ENCODE measurements around the gene SLC25A12.
A peak's percentile ranks its signal among the peaks of the same experiment; 100 is the strongest.

Gene SLC25A12

GRCh38 chr2:171883275-171883893 lies 10.7 kb downstream of the SLC25A12 start:
- no peak for DNase-seq

- no peak for DNase-seq
Measured at GRCh38 chr2:171882089-171882769, 11.8 kb downstream of the SLC25A12 start.

- no peak for DNase-seq
Measured at GRCh38 chr2:171880774-171881173, 13.3 kb downstream of the SLC25A12 start.

GRCh38 chr2:171879865-171880264 lies 14.2 kb downstream of the SLC25A12 start:
- no peak for DNase-seq

- DNase-seq, result peak; percentile 24
Measured at GRCh38 chr2:171878481-171878993, 15.5 kb downstream of the SLC25A12 start.

- no peak for DNase-seq
Measured at GRCh38 chr2:171874963-171875362, 19.1 kb downstream of the SLC25A12 start.

- DNase-seq, result no peak
Measured at GRCh38 chr2:171874517-171874916, 19.5 kb downstream of the SLC25A12 start.

GRCh38 chr2:171864357-171864985 lies 29.6 kb downstream of the SLC25A12 start:
- DNase-seq, result no peak

GRCh38 chr2:171862501-171862900 lies 31.5 kb downstream of the SLC25A12 start:
- no peak for DNase-seq

GRCh38 chr2:171858397-171858958 lies 35.6 kb downstream of the SLC25A12 start:
- no peak for DNase-seq

GRCh38 chr2:171855401-171855800 lies 38.6 kb downstream of the SLC25A12 start:
- no peak for DNase-seq

GRCh38 chr2:171852366-171852888 lies 41.6 kb downstream of the SLC25A12 start:
- no peak for DNase-seq

GRCh38 chr2:171847627-171848026 lies 46.4 kb downstream of the SLC25A12 start:
- DNase-seq, result no peak

GRCh38 chr2:171846894-171847293 lies 47.1 kb downstream of the SLC25A12 start:
- no peak for DNase-seq

- no peak for DNase-seq
Measured at GRCh38 chr2:171841996-171842395, 52.0 kb downstream of the SLC25A12 start.

GRCh38 chr2:171837736-171838135 lies 56.3 kb downstream of the SLC25A12 start:
- no peak for DNase-seq

GRCh38 chr2:171836146-171836910 lies 57.7 kb downstream of the SLC25A12 start:
- no peak for DNase-seq

- no peak for DNase-seq
Measured at GRCh38 chr2:171835386-171835785, 58.7 kb downstream of the SLC25A12 start.

- no peak for DNase-seq
Measured at GRCh38 chr2:171834286-171834685, 59.8 kb downstream of the SLC25A12 start.

GRCh38 chr2:171832489-171832888 lies 61.6 kb downstream of the SLC25A12 start:
- DNase-seq, result no peak

GRCh38 chr2:171830039-171830438 lies 64.0 kb downstream of the SLC25A12 start:
- DNase-seq, result no peak

GRCh38 chr2:171824086-171824485 lies 70.0 kb downstream of the SLC25A12 start:
- no peak for DNase-seq
